Right ventricle myocardium superior (tissue), 1 donor: Measurements from ENCODE around the gene ATF6. TPM values are rescaled to one million over a fixed set of nuclear protein-coding genes. Genes with fewer than 3 reads are reported as not detected.
A peak's percentile ranks its signal among the peaks of the same experiment; 100 is the strongest.

Experiments used
- ATAC-seq: fragments of 200-7000 bp; cut with Tn5 transposase; one replicate; pipeline ENCODE4 v1.9.1; 2020; ENCODE audit warnings: mild to moderate bottlenecking; ENCODE audit not compliant: poor library complexity
- DNase-seq: peaks from one replicate; pipeline ENCODE4 v3.0.0-alpha.2; 2020
- intact Hi-C: fragments of 100-400 bp; cut with DNase I; formaldehyde crosslinking; loops from one replicate; pipeline ENCODE4 v1.11.2; 2022
- total RNA-seq: library from RNA; stranded (reverse); fragmentation: NEBNext Ultra II Directional; extraction: Animal tissue kit (Norgen Biotek cat#: 25700); gene quantifications from one replicate; pipeline ENCODE4 v1.2.1, GENCODE V29; 2021
- donor health status: DM: no; HTN: yes; CAD: no; lungs with severe emphysema.

ATF6 gene
- total RNA-seq, 1 donor from 2014 or later = 12.2 TPM

DNA sequence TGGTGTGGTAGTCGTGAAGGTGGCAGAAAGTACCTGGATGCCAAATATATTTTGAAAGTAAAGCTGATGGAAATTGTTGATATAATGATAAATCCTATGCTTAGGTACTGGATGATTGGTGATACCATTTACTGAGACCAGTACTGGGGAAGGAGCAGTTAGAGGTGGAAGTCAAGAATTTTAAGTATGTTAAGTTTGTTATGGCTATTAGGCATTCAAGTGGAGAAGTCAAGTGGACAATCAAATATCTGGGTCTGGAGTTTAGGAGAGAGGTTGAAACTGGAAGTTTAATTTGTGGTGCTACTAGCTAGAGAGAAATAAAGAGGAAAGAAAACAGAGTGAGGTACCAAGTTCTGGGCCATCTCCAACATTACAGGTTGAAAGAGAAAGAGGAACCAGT lies 89.1 kb downstream of the ATF6 start:
- ATAC-seq = no peak
- no peak for DNase-seq
- intact Hi-C loops = no loop called here

- DNase-seq (no peak), ATAC-seq (no peak)
Measured at GRCh38 chr1:161858271-161858670, 92.2 kb downstream of the ATF6 start.

DNA sequence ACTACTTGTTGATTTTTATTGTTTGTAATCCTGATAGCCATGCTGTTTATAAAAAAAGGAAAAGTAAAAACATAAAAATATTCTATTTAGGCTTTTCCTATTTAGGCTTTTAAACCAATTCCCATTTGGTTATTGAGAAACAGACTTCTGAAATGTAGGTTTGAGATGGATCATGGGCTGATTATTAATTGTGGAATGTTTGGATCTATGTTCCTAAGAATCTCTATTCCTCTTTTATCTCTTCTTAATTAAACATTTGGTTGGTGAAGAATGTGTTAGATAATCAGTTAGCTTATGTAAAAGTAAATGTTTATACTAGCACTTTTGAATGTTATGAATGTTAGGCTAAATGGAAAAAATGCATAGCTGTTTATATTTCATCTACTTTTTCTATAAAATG lies 97.4 kb downstream of the ATF6 start:
- DNase-seq = no peak
- intact Hi-C loops = no loop called here
- ATAC-seq = no peak

More at GRCh38 chr1:161858271-161858670, 92.2 kb downstream of the ATF6 start:
- intact Hi-C loops = no loop called here

DNA sequence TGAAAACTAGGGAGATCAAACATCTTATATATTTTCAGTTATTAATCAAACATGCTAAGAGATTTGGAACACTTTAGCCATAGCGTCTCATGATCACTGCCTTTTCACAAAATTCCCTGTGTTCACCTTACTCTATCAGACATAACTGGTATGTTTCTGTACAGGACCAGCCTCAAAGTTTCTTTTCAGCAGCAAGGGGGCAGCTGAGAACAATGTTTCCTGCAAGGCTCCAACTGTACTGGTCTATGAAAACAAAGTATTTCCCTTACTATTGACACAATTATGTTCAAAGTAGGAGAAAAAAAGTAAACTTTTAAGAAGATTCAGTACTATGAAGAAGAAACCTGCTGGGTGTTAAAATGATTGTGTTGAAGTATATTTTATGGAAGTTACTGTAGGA lies 98.5 kb downstream of the ATF6 start:
- ATAC-seq (peak; percentile 45), DNase-seq (no peak)
- intact Hi-C loops = no loop called here

DNA sequence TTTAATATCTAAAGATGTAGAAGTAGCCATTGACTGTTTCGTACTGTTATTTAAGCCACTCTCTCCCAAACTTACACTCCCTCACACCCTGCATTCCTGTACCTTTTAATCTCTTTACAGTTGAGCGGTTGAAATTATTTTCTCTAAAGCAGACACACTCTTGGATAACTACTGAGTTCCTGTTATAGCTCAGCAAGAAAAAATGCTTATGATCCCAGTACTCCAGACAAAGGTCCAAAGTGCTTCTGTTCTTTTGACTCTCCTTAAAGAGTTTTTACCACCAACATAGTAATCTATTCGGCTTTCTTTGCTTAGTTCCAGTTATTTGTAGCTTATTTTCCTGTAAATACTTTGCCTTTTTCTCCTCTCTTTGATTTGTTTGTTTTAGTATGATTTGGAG lies 100.1 kb downstream of the ATF6 start:
- intact Hi-C loops = no loop called here
- no peak for ATAC-seq
- DNase-seq = no peak

- ATAC-seq = no peak
- no peak for DNase-seq
- intact Hi-C loops = no loop called here
Measured at GRCh38 chr1:161868832-161869231, 102.7 kb downstream of the ATF6 start.

DNA sequence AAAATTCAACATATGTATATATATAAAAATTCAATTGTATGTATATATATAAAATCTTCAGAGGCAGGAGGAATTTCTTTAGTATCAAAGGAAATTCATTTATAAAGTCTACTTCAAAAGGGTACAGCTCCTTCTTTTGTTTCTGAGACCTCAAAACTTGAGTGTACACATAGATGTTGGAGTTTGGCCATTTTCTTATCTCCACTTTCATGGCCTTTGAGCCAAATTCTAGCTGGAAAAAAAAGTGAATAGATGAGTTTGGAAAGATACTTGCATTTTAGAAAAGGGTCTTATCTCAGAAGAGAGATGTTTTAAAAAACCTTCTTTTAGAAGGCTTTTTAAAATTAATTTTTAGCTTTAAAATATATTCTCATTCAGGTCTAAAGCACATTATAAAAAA lies 103.2 kb downstream of the ATF6 start:
- intact Hi-C loops = no loop called here
- ATAC-seq (no peak), DNase-seq (no peak)

- DNase-seq = no peak
- ATAC-seq = no peak
- intact Hi-C loops = no loop called here
Measured at GRCh38 chr1:161872506-161872905, 106.4 kb downstream of the ATF6 start.

- ATAC-seq (no peak), DNase-seq (no peak)
- intact Hi-C loops = no loop called here
Measured at GRCh38 chr1:161879261-161879660, 113.1 kb downstream of the ATF6 start.

GRCh38 chr1:161884475-161884874 lies 118.4 kb downstream of the ATF6 start:
- intact Hi-C loops = no loop called here
- DNase-seq (no peak), ATAC-seq (peak; percentile 53)

DNA sequence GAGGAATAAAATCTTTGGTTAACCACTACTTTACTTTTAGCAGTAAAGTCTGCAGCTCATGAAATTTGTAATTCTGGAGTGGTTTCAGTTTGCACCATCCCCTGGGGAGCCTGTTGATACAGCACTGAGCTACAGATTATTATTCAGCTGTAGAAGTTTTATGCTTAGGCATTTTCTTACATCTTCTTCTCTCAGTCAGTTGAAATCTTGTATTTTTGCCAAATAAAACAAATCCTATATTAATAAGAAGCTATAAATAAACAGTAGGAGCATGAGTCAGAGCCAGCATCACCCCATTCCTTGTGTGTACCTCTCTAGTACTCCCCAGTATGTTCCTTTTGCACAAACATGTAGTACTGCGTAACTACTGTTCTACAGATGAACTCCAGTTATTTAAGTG lies 118.9 kb downstream of the ATF6 start:
- ATAC-seq (peak; percentile 77), DNase-seq (no peak)
- intact Hi-C loops = no loop called here

GRCh38 chr1:161885759-161886158 lies 119.6 kb downstream of the ATF6 start:
- intact Hi-C loops = no loop called here
- no peak for ATAC-seq
- no peak for DNase-seq

DNA sequence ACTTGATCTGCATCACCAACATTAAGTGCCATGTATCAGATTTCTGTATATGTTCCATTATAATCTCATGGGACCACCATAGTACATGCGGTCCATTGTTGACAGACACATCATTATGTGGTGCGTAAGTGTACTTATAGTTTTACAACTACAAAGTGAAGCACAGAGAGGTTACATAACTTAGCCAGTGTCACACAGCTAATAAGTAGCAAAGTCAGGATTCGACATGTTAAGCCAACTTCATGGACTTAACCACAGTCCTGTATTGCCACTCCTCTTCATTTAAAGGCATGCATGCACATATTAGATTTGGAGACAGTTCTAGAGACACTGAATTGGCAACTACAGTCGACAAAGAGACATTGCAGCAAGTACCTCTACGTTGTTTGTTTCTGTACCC lies 120.5 kb downstream of the ATF6 start:
- ATAC-seq (no peak), DNase-seq (no peak)
- intact Hi-C loops = no loop called here

DNA sequence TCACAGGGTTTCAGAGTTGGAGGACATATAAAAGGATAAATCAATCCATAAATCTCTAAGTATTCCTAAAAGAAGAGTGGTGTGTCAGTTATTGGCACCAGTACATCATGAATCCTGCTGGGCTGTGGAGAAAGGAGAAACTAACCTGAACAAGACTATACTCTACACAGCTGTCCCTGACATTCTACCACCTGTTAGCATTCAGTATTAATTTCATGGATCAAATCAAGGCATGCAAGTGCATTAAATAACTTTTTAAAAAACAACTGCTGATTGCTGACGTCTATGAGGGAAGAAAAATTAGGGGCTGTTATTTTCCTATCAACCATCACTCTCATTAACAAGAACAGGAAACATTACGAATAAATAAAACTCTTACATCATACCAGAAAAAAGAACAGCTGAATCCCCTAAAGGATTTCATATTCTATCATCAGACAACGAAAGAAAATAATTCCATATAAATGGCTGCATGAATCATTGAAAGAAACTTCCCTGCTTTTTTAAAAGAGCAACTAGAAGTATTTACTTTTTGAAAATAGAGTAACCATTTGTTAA lies 121.7 kb downstream of the ATF6 start:
- intact Hi-C loops = no loop called here
- no peak for DNase-seq
- ATAC-seq = no peak

DNA sequence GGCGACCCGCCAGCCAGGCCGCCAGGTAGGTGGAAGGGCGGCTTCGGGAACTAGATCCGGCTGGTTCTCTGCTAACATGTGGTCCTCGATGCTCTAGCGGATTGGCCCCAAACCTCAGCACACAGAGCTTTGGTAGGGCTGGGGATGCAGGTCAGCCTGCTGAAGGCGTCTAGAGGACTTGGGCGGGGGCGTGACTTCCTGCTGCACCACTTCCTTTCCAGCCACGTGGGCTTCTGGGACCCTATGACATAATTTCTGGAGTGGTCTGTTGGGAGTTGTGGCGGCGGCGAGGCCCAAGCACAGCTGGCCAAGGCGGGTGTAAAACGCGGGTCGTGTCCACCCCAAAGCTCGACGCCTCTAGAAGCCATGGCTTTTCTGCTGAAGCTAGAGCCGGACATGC lies 124.5 kb downstream of the ATF6 start:
- intact Hi-C loops = no loop called here
- ATAC-seq (no peak), DNase-seq (no peak)

- intact Hi-C loops = no loop called here
- ATAC-seq (no peak), DNase-seq (no peak)
Measured at GRCh38 chr1:161899091-161899490, 133.0 kb downstream of the ATF6 start.

- intact Hi-C loops = no loop called here
- ATAC-seq (no peak), DNase-seq (no peak)
Measured at GRCh38 chr1:161900160-161900559, 134.0 kb downstream of the ATF6 start.

- DNase-seq (no peak), ATAC-seq (no peak)
- intact Hi-C loops = no loop called here
Measured at GRCh38 chr1:161902182-161902581, 136.1 kb downstream of the ATF6 start.

GRCh38 chr1:161905269-161905884 lies 139.3 kb downstream of the ATF6 start:
- ATAC-seq = no peak
- no peak for DNase-seq
- intact Hi-C loops = no loop called here

GRCh38 chr1:161907265-161907664 lies 141.1 kb downstream of the ATF6 start:
- ATAC-seq (no peak), DNase-seq (no peak)
- intact Hi-C loops = no loop called here

GRCh38 chr1:161908264-161908663 lies 142.1 kb downstream of the ATF6 start:
- no peak for DNase-seq
- no peak for ATAC-seq
- intact Hi-C loops = no loop called here
